GM12878 (cell line): ENCODE results near the gene MRTFB. TPM values are rescaled to one million over a fixed set of nuclear protein-coding genes. Genes with fewer than 3 reads are reported as not detected.

Experiments used
- CBX5 ChIP-seq: sonication (generic); IDR thresholded peaks from 2 replicates; pipeline ENCODE4 v1.6.1; 2016; ENCODE audit warnings: low read depth, moderate library complexity, mild to moderate bottlenecking, inconsistent platforms
- EP300 ChIP-seq, 2 experiments: fragments of 150-350 bp in 1 of 2; IDR thresholded peaks; 2 replicates each; pipeline ENCODE4 v1.6.1; 2011 to 2012; ENCODE audit warnings: low read depth in 2 of 2, low read length in 2 of 2, borderline replicate concordance in 1 of 2, improper control_type of control experiment in 1 of 2, inconsistent platforms in 1 of 2; ENCODE audit not compliant: control insufficient read depth in 1 of 2
- IKZF1 ChIP-seq: fragments of 450-650 bp; conservative IDR thresholded peaks from 2 replicates; pipeline ENCODE4 v1.6.1; 2017; ENCODE audit warnings: antibody characterized with exemption, mild to moderate bottlenecking
- JUNB ChIP-seq: IDR thresholded peaks from 2 replicates; pipeline ENCODE4 v1.6.1; 2016; ENCODE audit warnings: antibody characterized with exemption, mild to moderate bottlenecking
- SP1 ChIP-seq: IDR thresholded peaks from one replicate; pipeline ENCODE4 v1.6.1; 2011; ENCODE audit warnings: low read depth, low read length
- TAF1 ChIP-seq: IDR thresholded peaks from 2 replicates; pipeline ENCODE4 v1.6.1; 2011; ENCODE audit warnings: mild to moderate bottlenecking, low read depth, low read length, borderline replicate concordance
- TARDBP ChIP-seq: IDR thresholded peaks from 2 replicates; pipeline ENCODE4 v1.6.1; 2016; ENCODE audit warnings: borderline replicate concordance
- TCF12 ChIP-seq: IDR thresholded peaks from 2 replicates; pipeline ENCODE4 v1.6.1; 2011; ENCODE audit warnings: low read depth, mild to moderate bottlenecking, low read length
- TCF3 ChIP-seq: IDR thresholded peaks from 2 replicates; pipeline ENCODE4 v1.6.1; 2012; ENCODE audit warnings: low read depth, mild to moderate bottlenecking, low read length, borderline replicate concordance; ENCODE audit not compliant: insufficient read depth
- YY1 ChIP-seq: IDR thresholded peaks from 2 replicates; pipeline ENCODE4 v1.6.1; 2011; ENCODE audit warnings: low read depth, mild to moderate bottlenecking, low read length
- ZNF217 ChIP-seq: fragments of 450-650 bp; IDR thresholded peaks from 2 replicates; pipeline ENCODE4 v1.6.1; 2017; ENCODE audit warnings: antibody characterized with exemption, mild to moderate bottlenecking
- polyA plus RNA-seq, 11 experiments: library from polyadenylated mRNA; depleted of rRNA in 4 of 11; unstranded in 6 of 11; stranded (reverse) in 5 of 11; fragments of >200 nt; fragmentation: Nextera tagmentation in 4 of 11; fragmentation: Illumina TruSeq in 1 of 11; extraction: Ambion mirVana in 4 of 11; extraction: Trizol in 1 of 11; gene quantifications; 1 replicate in 1 of 11; 2 replicates in 10 of 11; pipeline versions ENCODE4 v1.2.1 to v1.2.3, GENCODE V29; 2011 to 2016; ENCODE audit warnings: inconsistent platforms in 2 of 11, missing spikeins in 2 of 11, low read depth in 1 of 11
- total RNA-seq, 4 experiments: library from RNA; depleted of rRNA in 3 of 4; stranded (reverse); fragments of >200 nt in 3 of 4; fragmentation: Illumina TruSeq in 1 of 4; extraction: Trizol in 1 of 4; gene quantifications; 2 replicates each; pipeline versions ENCODE4 v1.2.1 to v1.2.3, GENCODE V29; 2013 to 2021
- TF ChIP-seq, protein P1 (sequence below): fragments of 450-650 bp; conservative IDR thresholded peaks from 2 replicates; pipeline ENCODE4 v1.6.1; 2017; ENCODE audit warnings: mild to moderate bottlenecking, moderate library complexity
- TF ChIP-seq, protein P2 (sequence below): fragments of 450-650 bp; IDR thresholded peaks from 2 replicates; pipeline ENCODE4 v1.6.1; 2016; ENCODE audit warnings: mild to moderate bottlenecking
- TF ChIP-seq, protein P3 (sequence below): IDR thresholded peaks from 2 replicates; pipeline ENCODE4 v1.6.1; 2012; ENCODE audit warnings: low read depth, low read length, improper control_type of control experiment
- TF ChIP-seq, protein P4 (sequence below): fragments of 150-350 bp; IDR thresholded peaks from 2 replicates; pipeline ENCODE4 v1.6.1; 2016; ENCODE audit warnings: low read depth, low read length
- TF ChIP-seq, protein P5 (sequence below): fragments of 450-650 bp; IDR thresholded peaks from 2 replicates; pipeline ENCODE4 v1.6.1; 2018; ENCODE audit warnings: mild to moderate bottlenecking, low read depth, moderate library complexity; ENCODE audit not compliant: partially characterized antibody

MRTFB gene
- total and polyA plus RNA-seq, 10 of the 15 experiments (the other 5 are each of a cell fraction or from before 2014, with no cell fraction given), result 2.1 to 14.3 (median 8.0) TPM

DNA sequence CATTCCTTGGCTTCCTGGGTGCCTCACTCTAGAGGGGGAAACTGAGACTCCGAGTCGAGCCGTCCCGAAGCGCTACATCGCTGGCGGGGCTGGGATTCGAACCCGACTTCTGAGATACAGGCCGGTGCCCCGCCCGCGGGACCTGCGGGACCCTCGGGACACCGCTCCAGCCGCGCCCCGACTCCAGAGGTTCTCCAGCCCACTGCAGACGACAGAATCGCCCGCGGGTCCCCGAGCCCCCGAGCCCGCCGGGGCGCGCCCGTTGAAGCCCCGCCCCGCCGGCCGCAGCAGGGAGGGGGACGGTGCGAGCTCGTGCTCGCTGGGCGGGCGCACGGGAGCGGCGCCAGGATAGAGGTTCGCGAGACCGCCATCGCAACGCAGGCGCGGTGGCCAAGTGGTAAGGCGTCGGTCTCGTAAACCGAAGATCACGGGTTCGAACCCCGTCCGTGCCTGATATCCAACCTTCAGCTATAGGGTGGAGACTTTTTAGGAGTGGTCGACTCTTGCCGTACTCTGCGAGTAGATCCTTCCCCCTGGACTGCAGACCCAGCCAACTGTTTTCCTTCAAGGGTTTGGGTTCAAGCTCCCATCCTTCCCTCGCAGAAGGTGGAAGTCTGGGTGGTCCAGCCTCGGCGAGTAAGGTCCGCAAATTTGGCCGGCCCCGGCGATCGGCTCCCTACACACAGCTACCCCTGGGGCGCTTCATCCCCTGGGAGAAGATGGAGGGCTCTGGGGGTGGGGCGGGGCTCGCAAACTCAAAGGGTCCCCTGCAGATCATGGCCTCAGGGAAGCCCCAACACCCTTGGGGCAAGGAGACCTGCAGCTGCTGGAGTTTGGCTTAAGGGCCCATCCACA, 214.6 kb downstream of the MRTFB start (continued):
- TF ChIP-seq TCF3 (0 out of 2 replicates have a peak, but pooled peaks have one; percentile 7), JUNB (no peak), IKZF1 (peak; percentile 77), TAF1 (peak; percentile 30; the same call in 1 of the 2 replicates), ZNF217 (peak; percentile 89), TCF12 (0 out of 2 replicates have a peak, but pooled peaks have one; percentile 44), EP300 (IDR thresholded peaks at IDR 0.05; ENCODE audit: borderline replicate concordance in 1 of 2, control insufficient read depth in 1 of 2, low read depth in 2 of 2, low read length in 2 of 2) (peak; percentile 10 to 49; a peak in 1 of 4 replicates), YY1 (peak; percentile 67; the same call in 1 of the 2 replicates), SP1 (peak; percentile 12), TARDBP (peak; percentile 97), CBX5 (0 out of 2 replicates have a peak, but pooled peaks have one; percentile 16)
- TF ChIP-seq, protein P1, sequence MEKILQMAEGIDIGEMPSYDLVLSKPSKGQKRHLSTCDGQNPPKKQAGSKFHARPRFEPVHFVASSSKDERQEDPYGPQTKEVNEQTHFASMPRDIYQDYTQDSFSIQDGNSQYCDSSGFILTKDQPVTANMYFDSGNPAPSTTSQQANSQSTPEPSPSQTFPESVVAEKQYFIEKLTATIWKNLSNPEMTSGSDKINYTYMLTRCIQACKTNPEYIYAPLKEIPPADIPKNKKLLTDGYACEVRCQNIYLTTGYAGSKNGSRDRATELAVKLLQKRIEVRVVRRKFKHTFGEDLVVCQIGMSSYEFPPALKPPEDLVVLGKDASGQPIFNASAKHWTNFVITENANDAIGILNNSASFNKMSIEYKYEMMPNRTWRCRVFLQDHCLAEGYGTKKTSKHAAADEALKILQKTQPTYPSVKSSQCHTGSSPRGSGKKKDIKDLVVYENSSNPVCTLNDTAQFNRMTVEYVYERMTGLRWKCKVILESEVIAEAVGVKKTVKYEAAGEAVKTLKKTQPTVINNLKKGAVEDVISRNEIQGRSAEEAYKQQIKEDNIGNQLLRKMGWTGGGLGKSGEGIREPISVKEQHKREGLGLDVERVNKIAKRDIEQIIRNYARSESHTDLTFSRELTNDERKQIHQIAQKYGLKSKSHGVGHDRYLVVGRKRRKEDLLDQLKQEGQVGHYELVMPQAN, result peak; percentile 54; the same call in 1 of the 2 replicates
- TF ChIP-seq, protein P2, sequence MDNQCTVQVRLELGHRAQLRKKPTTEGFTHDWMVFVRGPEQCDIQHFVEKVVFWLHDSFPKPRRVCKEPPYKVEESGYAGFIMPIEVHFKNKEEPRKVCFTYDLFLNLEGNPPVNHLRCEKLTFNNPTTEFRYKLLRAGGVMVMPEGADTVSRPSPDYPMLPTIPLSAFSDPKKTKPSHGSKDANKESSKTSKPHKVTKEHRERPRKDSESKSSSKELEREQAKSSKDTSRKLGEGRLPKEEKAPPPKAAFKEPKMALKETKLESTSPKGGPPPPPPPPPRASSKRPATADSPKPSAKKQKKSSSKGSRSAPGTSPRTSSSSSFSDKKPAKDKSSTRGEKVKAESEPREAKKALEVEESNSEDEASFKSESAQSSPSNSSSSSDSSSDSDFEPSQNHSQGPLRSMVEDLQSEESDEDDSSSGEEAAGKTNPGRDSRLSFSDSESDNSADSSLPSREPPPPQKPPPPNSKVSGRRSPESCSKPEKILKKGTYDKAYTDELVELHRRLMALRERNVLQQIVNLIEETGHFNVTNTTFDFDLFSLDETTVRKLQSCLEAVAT, result peak; percentile 21; the same call in 1 of the 2 replicates
- TF ChIP-seq, protein P3, sequence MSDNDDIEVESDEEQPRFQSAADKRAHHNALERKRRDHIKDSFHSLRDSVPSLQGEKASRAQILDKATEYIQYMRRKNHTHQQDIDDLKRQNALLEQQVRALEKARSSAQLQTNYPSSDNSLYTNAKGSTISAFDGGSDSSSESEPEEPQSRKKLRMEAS, result 0 out of 2 replicates have a peak, but pooled peaks have one; percentile 51
- TF ChIP-seq, protein P4, sequence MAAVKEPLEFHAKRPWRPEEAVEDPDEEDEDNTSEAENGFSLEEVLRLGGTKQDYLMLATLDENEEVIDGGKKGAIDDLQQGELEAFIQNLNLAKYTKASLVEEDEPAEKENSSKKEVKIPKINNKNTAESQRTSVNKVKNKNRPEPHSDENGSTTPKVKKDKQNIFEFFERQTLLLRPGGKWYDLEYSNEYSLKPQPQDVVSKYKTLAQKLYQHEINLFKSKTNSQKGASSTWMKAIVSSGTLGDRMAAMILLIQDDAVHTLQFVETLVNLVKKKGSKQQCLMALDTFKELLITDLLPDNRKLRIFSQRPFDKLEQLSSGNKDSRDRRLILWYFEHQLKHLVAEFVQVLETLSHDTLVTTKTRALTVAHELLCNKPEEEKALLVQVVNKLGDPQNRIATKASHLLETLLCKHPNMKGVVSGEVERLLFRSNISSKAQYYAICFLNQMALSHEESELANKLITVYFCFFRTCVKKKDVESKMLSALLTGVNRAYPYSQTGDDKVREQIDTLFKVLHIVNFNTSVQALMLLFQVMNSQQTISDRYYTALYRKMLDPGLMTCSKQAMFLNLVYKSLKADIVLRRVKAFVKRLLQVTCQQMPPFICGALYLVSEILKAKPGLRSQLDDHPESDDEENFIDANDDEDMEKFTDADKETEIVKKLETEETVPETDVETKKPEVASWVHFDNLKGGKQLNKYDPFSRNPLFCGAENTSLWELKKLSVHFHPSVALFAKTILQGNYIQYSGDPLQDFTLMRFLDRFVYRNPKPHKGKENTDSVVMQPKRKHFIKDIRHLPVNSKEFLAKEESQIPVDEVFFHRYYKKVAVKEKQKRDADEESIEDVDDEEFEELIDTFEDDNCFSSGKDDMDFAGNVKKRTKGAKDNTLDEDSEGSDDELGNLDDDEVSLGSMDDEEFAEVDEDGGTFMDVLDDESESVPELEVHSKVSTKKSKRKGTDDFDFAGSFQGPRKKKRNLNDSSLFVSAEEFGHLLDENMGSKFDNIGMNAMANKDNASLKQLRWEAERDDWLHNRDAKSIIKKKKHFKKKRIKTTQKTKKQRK, result no peak
- TF ChIP-seq, protein P5, sequence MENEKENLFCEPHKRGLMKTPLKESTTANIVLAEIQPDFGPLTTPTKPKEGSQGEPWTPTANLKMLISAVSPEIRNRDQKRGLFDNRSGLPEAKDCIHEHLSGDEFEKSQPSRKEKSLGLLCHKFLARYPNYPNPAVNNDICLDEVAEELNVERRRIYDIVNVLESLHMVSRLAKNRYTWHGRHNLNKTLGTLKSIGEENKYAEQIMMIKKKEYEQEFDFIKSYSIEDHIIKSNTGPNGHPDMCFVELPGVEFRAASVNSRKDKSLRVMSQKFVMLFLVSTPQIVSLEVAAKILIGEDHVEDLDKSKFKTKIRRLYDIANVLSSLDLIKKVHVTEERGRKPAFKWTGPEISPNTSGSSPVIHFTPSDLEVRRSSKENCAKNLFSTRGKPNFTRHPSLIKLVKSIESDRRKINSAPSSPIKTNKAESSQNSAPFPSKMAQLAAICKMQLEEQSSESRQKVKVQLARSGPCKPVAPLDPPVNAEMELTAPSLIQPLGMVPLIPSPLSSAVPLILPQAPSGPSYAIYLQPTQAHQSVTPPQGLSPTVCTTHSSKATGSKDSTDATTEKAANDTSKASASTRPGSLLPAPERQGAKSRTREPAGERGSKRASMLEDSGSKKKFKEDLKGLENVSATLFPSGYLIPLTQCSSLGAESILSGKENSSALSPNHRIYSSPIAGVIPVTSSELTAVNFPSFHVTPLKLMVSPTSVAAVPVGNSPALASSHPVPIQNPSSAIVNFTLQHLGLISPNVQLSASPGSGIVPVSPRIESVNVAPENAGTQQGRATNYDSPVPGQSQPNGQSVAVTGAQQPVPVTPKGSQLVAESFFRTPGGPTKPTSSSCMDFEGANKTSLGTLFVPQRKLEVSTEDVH, result no peak
